ENCODE results near the gene POLR1E. TPM values are rescaled to one million over a fixed set of nuclear protein-coding genes. Genes with fewer than 3 reads are reported as not detected.

POLR1E gene, protein sequence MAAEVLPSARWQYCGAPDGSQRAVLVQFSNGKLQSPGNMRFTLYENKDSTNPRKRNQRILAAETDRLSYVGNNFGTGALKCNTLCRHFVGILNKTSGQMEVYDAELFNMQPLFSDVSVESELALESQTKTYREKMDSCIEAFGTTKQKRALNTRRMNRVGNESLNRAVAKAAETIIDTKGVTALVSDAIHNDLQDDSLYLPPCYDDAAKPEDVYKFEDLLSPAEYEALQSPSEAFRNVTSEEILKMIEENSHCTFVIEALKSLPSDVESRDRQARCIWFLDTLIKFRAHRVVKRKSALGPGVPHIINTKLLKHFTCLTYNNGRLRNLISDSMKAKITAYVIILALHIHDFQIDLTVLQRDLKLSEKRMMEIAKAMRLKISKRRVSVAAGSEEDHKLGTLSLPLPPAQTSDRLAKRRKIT
- total RNA-seq, result 10 to 100 TPM; 22.5 to 26.4 (median 25.3) TPM

DNA sequence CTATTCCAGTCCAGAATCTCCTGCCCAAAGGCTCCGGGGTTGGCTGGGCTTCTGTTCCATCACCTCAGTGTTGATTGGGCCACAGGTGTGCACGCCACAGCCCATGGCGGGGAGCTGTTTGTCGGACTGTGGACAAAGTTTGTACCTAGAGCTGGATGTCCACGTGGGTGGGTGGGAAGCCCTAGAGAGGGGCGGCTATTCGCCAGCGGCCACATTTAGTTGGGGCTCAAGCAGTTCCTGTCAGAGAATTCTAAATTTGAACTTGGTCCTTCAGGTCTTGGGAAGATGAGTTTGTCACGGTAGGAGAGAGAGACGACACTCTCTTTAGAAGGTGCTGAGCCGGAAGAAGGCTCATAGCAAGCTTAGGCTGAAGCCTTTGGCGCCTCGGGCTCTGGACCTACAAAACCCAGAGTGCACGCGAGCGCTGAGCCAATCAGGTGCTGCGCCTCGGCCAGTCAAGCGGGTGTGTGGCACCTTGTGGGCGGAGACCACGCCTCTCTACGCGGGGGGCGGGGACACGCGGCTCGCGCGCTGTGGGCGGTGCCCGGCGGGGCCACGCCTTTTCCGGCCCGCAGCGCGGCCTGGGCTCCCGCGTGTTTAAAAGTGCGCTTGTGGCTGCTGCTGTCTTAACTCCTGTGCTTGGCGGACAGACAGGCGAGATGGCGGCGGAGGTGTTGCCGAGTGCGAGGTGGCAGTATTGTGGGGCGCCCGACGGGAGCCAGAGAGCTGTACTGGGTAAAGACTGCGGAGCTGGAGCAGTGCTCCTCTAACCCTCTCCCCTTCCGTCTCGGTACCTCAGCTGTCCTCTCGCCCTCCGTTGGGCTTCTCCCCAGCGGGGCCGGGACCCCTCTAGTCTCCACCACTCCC is at the start of gene POLR1E:
Gene POLR1E (plus strand): TSS at position 560 of the 867 bp plus-strand sequence. CDS start 100 bp downstream, at position 660.
- TF ChIP-seq, protein P1, sequence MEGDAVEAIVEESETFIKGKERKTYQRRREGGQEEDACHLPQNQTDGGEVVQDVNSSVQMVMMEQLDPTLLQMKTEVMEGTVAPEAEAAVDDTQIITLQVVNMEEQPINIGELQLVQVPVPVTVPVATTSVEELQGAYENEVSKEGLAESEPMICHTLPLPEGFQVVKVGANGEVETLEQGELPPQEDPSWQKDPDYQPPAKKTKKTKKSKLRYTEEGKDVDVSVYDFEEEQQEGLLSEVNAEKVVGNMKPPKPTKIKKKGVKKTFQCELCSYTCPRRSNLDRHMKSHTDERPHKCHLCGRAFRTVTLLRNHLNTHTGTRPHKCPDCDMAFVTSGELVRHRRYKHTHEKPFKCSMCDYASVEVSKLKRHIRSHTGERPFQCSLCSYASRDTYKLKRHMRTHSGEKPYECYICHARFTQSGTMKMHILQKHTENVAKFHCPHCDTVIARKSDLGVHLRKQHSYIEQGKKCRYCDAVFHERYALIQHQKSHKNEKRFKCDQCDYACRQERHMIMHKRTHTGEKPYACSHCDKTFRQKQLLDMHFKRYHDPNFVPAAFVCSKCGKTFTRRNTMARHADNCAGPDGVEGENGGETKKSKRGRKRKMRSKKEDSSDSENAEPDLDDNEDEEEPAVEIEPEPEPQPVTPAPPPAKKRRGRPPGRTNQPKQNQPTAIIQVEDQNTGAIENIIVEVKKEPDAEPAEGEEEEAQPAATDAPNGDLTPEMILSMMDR (IDR thresholded peaks at IDR 0.05), result no peak
- TF ChIP-seq POLR2A (IDR thresholded peaks at IDR 0.05), result no peak
- H3K4me3 ChIP-seq (ENCODE audit: low read depth, poor library complexity, severe bottlenecking), result peak within 1 kb of the TSS; percentile 71
- DNase-seq (ENCODE audit: low spot score in 2 of 2), result peak; percentile 93 to 99
- WGBS, 2 donors, result 9 to 10% methylated on average over 35 to 37 of the region's 56 CpGs
- intact Hi-C loops (cut with DNase I; ENCODE audit: low total_unique reads), result loop anchor here (10.0 kb wide), 1 partner anchor 109 kb away; the partner anchor contains the start of gene TOMM5

DNA sequence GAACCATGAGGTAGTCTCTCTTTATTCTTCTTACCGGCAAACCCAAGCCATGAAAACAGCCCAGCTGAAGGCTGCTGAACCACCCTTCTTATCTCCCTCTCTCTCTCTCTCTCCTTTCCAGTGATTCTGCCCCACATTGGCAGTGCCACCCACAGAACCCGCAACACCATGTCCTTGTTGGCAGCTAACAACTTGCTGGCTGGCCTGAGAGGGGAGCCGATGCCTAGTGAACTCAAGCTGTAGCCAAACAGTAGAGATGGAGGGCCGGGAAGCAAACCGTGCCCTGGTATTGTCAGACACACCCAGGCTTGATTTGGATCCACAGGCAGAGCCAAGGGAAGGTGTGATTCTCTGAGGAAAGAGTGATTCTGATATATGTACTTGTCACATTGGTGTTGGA is 49.2 kb upstream of the POLR1E start:
- no peak for TF ChIP-seq POLR2A (IDR thresholded peaks at IDR 0.05)
- TF ChIP-seq, protein P1 (IDR thresholded peaks at IDR 0.05), result no peak
- H3K4me3 ChIP-seq (ENCODE audit: low read depth, poor library complexity, severe bottlenecking), result no peak overlapping the region
- WGBS, 2 donors, result 74 to 77% methylated on average over 5 of the region's 5 CpGs
- DNase-seq (ENCODE audit: low spot score in 2 of 2), result no peak
- intact Hi-C loops (cut with DNase I; ENCODE audit: low total_unique reads), result no loop called here

DNA sequence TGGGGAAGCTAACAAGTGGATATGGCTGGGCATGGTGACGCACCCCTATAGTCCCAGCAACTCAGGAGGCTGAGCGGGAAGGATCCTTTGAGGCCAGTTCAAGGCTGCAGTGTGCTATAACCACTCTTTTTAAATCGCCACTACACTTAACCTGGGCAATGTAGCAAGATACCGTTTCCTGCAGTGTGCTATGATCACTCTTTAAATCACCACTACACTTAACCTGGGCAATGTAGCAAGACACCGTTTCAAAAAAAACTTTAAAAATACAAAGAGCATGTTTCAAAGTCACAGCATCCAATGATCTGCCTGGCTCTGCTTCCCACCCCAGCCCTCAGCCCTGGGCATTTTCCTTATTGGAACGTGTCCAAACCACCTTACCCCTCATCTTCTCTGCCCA is 48.7 kb upstream of the POLR1E start:
- intact Hi-C loops (cut with DNase I; ENCODE audit: low total_unique reads), result no loop called here
- no peak for DNase-seq (ENCODE audit: low spot score in 2 of 2)
- H3K4me3 ChIP-seq (ENCODE audit: low read depth, poor library complexity, severe bottlenecking), result no peak overlapping the region
- no peak for TF ChIP-seq POLR2A (IDR thresholded peaks at IDR 0.05)
- TF ChIP-seq, protein P1 (IDR thresholded peaks at IDR 0.05), result no peak
- 93% methylated on average over 6 of the region's 6 CpGs for WGBS, 2 donors

DNA sequence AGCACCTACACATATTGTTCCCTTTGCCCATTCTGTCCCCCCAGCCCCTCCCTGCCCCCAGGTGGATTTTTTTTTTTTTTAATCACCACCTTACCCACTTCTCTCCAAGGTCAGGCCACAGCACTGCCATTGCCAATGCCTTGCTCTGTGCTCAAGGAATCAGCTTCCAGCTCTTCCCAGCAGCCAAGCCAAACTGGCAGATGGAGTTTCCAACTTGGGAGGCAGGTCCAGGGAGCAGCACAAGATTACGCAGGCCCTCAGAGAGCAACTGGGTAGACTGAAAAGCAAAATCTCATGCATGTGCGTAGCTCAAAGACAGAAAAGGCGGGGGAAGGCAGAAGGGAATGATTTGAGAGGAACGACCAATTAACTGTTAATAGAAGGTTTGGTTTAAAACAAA is 48.1 kb upstream of the POLR1E start:
- WGBS, 2 donors, result 86 to 88% methylated on average over 4 of the region's 4 CpGs
- intact Hi-C loops (cut with DNase I; ENCODE audit: low total_unique reads), result no loop called here

DNA sequence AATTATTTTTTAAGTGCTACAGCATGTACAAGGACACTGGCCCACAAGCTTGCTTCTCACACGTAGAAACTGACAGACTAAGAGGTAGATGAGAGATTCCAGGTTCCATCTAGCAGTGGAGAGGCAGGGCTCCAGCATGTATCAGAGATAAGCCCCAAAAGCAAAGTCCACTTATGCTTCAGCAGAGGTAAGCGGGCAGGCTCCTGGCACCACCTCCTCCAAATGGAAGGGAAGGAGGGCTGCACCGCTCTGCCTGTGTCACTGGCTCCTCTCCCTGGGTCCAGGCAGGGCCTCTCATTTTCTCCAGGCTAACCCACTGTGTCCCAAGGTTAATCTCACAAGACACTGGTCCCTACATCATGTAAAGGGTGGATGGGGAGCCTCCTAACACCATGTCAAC is 47.4 kb upstream of the POLR1E start:
- no peak overlapping the region for H3K4me3 ChIP-seq (ENCODE audit: low read depth, poor library complexity, severe bottlenecking)
- no peak for TF ChIP-seq POLR2A (IDR thresholded peaks at IDR 0.05)
- intact Hi-C loops (cut with DNase I; ENCODE audit: low total_unique reads), result no loop called here
- WGBS, 2 donors, result 91 to 94% methylated on average over 3 of the region's 3 CpGs
- peak in 1 of 2 donors; percentile 57 for DNase-seq (ENCODE audit: low spot score in 2 of 2)

More for the DNA sequence above, 48.1 kb upstream of the POLR1E start:
- TF ChIP-seq, protein P1 (IDR thresholded peaks at IDR 0.05), result no peak
- TF ChIP-seq POLR2A (IDR thresholded peaks at IDR 0.05), result no peak
- H3K4me3 ChIP-seq (ENCODE audit: low read depth, poor library complexity, severe bottlenecking), result no peak overlapping the region
- DNase-seq (ENCODE audit: low spot score in 2 of 2), result no peak
